Mucosa of rectum (tissue), 2 donors: Measurements from ENCODE around the gene GTPBP3.
"Not testable (repeated sequence)": the region's sequence is repeated elsewhere in the genome, so short reads cannot be mapped to it uniquely, and the experiment has no call there.

Experiments
- H3K27ac ChIP-seq, 2 donors: one replicate each; pipeline ENCODE4 v1.7.0; 2013; ENCODE audit warnings: inconsistent platforms in 2 of 2, low read depth in 2 of 2, low read length in 2 of 2
- H3K27me3 ChIP-seq, 2 donors: one replicate each; pipeline ENCODE4 v1.7.0; 2013; ENCODE audit warnings: low read length in 2 of 2; ENCODE audit not compliant: control insufficient read depth in 2 of 2, insufficient read depth in 2 of 2
- H3K36me3 ChIP-seq, 2 donors: one replicate each; pipeline ENCODE4 v1.7.0; 2013; ENCODE audit warnings: low read length in 2 of 2; ENCODE audit not compliant: control insufficient read depth in 2 of 2, insufficient read depth in 2 of 2
- H3K4me1 ChIP-seq, 2 donors: one replicate each; pipeline ENCODE4 v1.7.0; 2013; ENCODE audit warnings: low read length in 2 of 2, mild to moderate bottlenecking in 1 of 2; ENCODE audit not compliant: control insufficient read depth in 2 of 2, insufficient read depth in 2 of 2
- H3K4me3 ChIP-seq, 2 donors: one replicate each; pipeline ENCODE4 v1.7.0; 2013; ENCODE audit warnings: low read length in 2 of 2
- H3K9ac ChIP-seq, 2 donors: one replicate each; pipeline ENCODE4 v1.7.0; 2013; ENCODE audit warnings: low read length in 2 of 2, low read depth in 1 of 2, mild to moderate bottlenecking in 1 of 2
- H3K9me3 ChIP-seq, 2 donors: one replicate each; pipeline ENCODE4 v1.7.0; 2013; ENCODE audit warnings: low read length in 2 of 2; ENCODE audit not compliant: control insufficient read depth in 2 of 2
- donor health status: healthy.
- donor health status: Normal muscosa, but diverticular disease.

Gene GTPBP3

DNA sequence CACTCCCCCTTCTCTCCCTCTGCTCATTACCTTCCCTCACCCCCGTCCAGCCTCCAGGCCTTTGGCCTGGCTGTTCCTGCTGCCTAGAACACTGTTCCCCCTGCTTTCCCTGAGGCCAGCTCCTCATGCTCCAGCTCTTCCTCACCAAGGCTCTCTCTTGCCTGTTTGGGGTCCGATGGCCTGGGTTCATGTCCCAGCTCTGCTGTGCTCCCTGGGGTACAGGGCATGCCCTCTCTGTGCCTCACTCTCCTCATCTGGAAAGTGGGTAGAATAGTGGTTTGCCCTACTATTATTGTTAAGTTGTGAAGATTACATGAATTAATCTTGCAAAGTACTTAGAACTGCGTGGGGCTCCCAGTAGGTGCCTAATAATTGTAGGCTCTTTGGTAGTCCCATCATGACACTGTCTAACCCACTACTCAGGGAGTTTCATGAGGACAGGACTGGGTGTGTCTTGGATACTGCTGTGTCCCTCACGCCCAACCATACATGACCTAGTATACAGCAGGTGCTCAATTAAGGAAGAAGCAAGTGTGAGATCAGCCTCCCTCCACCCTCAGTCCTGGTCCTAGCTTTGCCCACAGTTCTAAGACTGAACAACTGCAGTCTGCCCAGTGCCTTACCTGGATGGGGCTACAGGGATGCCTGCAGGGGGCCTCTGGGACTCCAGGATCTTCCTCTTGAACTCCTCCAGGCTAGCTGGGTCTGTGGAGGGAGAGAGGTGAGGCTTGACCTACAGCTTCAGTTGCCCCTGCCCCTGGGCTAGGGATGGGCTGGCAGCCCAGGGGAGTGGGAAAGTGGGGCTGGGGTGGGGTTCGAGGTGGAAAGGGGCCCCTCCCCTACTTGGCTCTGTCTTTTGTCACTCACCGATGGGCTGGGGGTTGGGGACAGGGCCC is 22.8 kb downstream of the GTPBP3 start:
- no peaks in the 10 kb centered on the region for H3K9me3 ChIP-seq
- H3K36me3 ChIP-seq = no peaks in the 10 kb centered on the region
- no peak overlapping the region for H3K27ac ChIP-seq
- H3K4me1 ChIP-seq = no peaks in the 10 kb centered on the region
- H3K4me3 ChIP-seq = no peak overlapping the region
- H3K9ac ChIP-seq = no peak overlapping the region
- H3K27me3 ChIP-seq = no peaks in the 10 kb centered on the region

DNA sequence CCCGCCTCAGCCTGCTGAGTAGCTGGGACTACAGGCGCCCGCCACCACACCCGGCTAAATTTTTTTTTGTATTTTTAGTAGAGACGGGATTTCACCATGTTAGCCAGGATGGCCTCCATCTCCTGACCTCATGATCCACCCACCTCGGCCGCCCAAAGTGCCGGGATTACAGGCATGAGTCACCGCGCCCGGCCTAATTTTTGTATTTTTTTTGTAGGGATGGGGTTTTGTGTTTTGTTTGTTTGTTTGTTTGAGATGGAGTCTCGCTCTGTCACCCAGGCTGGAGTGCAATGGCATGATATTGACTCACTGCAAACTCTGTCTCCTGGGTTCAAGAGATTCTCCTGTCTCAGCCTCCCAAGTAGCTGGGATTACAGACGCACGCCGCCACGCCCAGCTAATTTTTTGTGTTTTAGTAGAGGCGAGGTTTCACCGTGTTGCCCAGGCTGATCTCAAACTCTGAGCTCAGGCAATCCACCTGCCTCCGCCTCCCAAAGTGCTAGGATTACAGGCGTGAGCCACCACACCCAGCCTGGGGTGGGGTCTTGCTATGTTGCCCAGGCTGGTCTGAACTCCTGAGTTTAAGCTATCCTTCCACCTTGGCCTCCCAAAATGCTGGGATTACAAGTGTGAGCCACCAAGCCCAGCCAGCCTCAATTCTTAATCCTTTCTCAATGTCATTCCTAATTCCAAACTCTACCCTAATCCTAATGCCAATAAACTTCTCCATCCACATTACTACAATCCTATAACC is 26.7 kb downstream of the GTPBP3 start:
- H3K9me3 ChIP-seq, H3K4me3 ChIP-seq, H3K9ac ChIP-seq, H3K27me3 ChIP-seq, H3K27ac ChIP-seq, H3K4me1 ChIP-seq, H3K36me3 ChIP-seq: not testable (repeated sequence)

DNA sequence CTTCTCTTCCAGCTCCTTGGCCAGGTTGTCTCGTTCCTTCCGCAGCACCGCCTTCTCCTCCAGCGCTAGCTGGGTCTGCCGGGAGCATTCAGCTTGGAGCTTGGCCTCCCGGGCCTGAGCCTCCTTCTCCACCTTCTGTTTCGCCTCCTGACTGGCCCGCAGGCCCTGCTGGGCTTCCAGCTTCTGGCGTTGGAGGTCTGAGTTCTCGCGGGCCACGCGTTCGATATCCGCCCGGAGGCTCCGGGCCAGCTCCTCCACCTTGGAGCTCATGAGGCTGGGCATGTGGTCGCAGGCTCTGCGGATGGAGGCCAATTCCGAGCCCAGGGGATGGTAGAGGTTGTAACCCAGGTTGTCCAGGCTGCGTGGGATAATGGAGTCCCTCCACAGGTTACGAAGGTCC is 28.0 kb downstream of the GTPBP3 start:
- Histone ChIP-seq H3K9me3 (no peaks in the 10 kb centered on the region), H3K27ac (no peak overlapping the region), H3K4me3 (no peak overlapping the region), H3K36me3 (no peaks in the 10 kb centered on the region), H3K4me1 (peaks cover 0 to 2% of the 10 kb centered on the region in 2 donors), H3K9ac (no peak overlapping the region), H3K27me3 (no peaks in the 10 kb centered on the region)

GRCh38 chr19:17370026-17370587 is 32.8 kb downstream of the GTPBP3 start:
- no peaks in the 10 kb centered on the region for H3K27me3 ChIP-seq
- no peaks in the 10 kb centered on the region for H3K36me3 ChIP-seq
- peak overlapping the region; percentile 19 to 49 for H3K27ac ChIP-seq
- no peak overlapping the region for H3K4me3 ChIP-seq
- H3K9ac ChIP-seq = no peak overlapping the region
- H3K4me1 ChIP-seq = peaks cover 0 to 3% of the 10 kb centered on the region in 2 donors
- H3K9me3 ChIP-seq = no peaks in the 10 kb centered on the region

DNA sequence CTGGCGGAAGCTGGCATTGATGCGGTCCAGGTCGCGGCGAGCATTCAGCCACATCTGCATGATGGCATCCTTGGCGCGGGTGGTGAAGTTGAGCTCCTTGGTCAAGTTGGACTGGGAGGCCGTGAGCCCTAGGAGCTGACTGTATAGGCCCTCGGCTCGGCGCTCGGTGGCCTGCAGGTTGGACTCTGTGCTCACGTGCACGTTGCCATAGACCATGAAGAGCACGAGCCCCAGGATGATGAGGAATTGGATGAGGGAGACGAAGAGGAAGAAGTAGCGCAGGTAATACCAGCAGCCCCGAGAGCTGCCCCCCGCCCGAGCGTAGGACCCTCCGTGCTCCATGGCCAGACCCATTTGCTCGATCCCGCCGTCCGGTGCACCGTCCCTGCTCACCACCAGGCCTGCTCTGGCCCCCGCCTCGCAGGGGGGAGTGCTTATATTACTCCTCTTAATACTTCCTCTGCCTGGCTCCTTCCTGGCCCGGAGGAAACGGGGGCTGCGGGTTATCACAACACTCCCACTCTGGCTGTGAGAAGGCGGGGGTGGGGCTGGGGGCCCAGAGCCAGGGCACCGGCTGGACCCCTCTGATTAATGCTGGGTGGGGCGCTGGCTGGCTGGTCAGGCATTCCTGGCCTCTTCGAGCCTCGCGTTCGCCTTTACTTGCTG is 39.7 kb downstream of the GTPBP3 start, which contains the start of gene PLVAP:
Gene PLVAP, minus strand, starts transcription at position 408 of the 666 bp plus-strand sequence. Its CDS starts 54 bp downstream, at position 354.
- Histone ChIP-seq H3K9me3 (no peaks in the 10 kb centered on the region), H3K4me3 (no peak within 1 kb of the TSS), H3K27me3 (no peaks in the 10 kb centered on the region), H3K9ac (no peak within 1 kb of the TSS), H3K27ac (no peak within 1 kb of the TSS), H3K4me1 (no peaks in the 10 kb centered on the region), H3K36me3 (no peaks in the 10 kb centered on the region)

GRCh38 chr19:17378271-17378670 is 40.9 kb downstream of the GTPBP3 start:
- no peak overlapping the region for H3K9ac ChIP-seq
- no peak overlapping the region for H3K27ac ChIP-seq
- no peaks in the 10 kb centered on the region for H3K9me3 ChIP-seq
- H3K27me3 ChIP-seq = no peaks in the 10 kb centered on the region
- no peaks in the 10 kb centered on the region for H3K4me1 ChIP-seq
- H3K4me3 ChIP-seq = no peak overlapping the region
- H3K36me3 ChIP-seq = no peaks in the 10 kb centered on the region

GRCh38 chr19:17379221-17379631 is 41.9 kb downstream of the GTPBP3 start:
- Histone ChIP-seq H3K27me3 (no peaks in the 10 kb centered on the region), H3K36me3 (no peaks in the 10 kb centered on the region), H3K27ac (no peak overlapping the region), H3K9ac (no peak overlapping the region), H3K4me1 (no peaks in the 10 kb centered on the region), H3K9me3 (no peaks in the 10 kb centered on the region), H3K4me3 (no peak overlapping the region)

GRCh38 chr19:17380426-17381138 is 43.2 kb downstream of the GTPBP3 start:
- Histone ChIP-seq H3K9me3 (no peaks in the 10 kb centered on the region), H3K36me3 (no peaks in the 10 kb centered on the region), H3K4me3 (no peak overlapping the region), H3K27ac (no peak overlapping the region), H3K9ac (no peak overlapping the region), H3K27me3 (no peaks in the 10 kb centered on the region), H3K4me1 (no peaks in the 10 kb centered on the region)

GRCh38 chr19:17385878-17386611 is 48.7 kb downstream of the GTPBP3 start:
- Histone ChIP-seq H3K9me3 (no peaks in the 10 kb centered on the region), H3K36me3 (no peaks in the 10 kb centered on the region), H3K4me3 (no peak overlapping the region), H3K27ac (no peak overlapping the region), H3K9ac (no peak overlapping the region), H3K4me1 (peaks cover 4 to 9% of the 10 kb centered on the region in 2 donors), H3K27me3 (peaks cover 0 to 3% of the 10 kb centered on the region in 2 donors)
